GM13976 (cell line): ENCODE results near the gene MYZAP.

Source experiments
- DNase-seq: peaks from one replicate; pipeline ENCODE4 v3.0.0; 2012; ENCODE audit warnings: low spot score
- CTCF ChIP-seq: IDR thresholded peaks from 2 replicates; pipeline ENCODE4 v1.5.1; 2012; ENCODE audit warnings: borderline replicate concordance, mild to moderate bottlenecking; ENCODE audit not compliant: insufficient read depth; ENCODE audit errors: extremely low read depth, missing control alignments, control extremely low read depth
- in situ Hi-C: fragments of 300-500 bp; cut with MboI; formaldehyde crosslinking; loops from one replicate; pipeline ENCODE4 v1.12.0; 2022; ENCODE audit warnings: low sequenced_read_pairs, mixed read lengths, inconsistent platforms; ENCODE audit not compliant: unreplicated experiment

MYZAP gene

GRCh38 chr15:57595011-57595866 is 3.5 kb downstream of the MYZAP start:
- no peak for DNase-seq
- in situ Hi-C loops, result no loop called here
- TF ChIP-seq CTCF, result no peak

GRCh38 chr15:57596301-57596855 is 4.7 kb downstream of the MYZAP start:
- no peak for DNase-seq
- no peak for TF ChIP-seq CTCF
- in situ Hi-C loops, result no loop called here

GRCh38 chr15:57596978-57597377 is 5.3 kb downstream of the MYZAP start:
- no peak for TF ChIP-seq CTCF
- in situ Hi-C loops, result no loop called here

GRCh38 chr15:57597431-57597830 is 5.7 kb downstream of the MYZAP start:
- DNase-seq, result no peak
- no peak for TF ChIP-seq CTCF
- in situ Hi-C loops, result no loop called here

More at GRCh38 chr15:57596978-57597377, 5.3 kb downstream of the MYZAP start:
- DNase-seq, result no peak

GRCh38 chr15:57598346-57598745 is 6.6 kb downstream of the MYZAP start:
- no peak for DNase-seq
- TF ChIP-seq CTCF, result no peak

GRCh38 chr15:57599296-57599810 is 7.6 kb downstream of the MYZAP start:
- no peak for DNase-seq
- no peak for TF ChIP-seq CTCF
- in situ Hi-C loops, result no loop called here

More at GRCh38 chr15:57598346-57598745, 6.6 kb downstream of the MYZAP start:
- in situ Hi-C loops, result no loop called here
